ENCODE measurements around the gene BICD1.

- no peak for TF ChIP-seq EZH2 (IDR thresholded peaks at IDR 0.05; ENCODE audit: low read length, missing control alignments)
- TF ChIP-seq CTCF (conservative IDR thresholded peaks at IDR 0.05 in 1 of 2, IDR thresholded peaks at IDR 0.05 in 1 of 2; ENCODE audit: low read depth in 1 of 2, low read length in 2 of 2), result no peak
These were observed 37.6 kb upstream of the BICD1 start for GRCh38 chr12:32069071-32069470.
